GM10266 (cell line): Measurements from ENCODE around the gene PLCL2.

Experiments
- DNase-seq: peaks from one replicate; pipeline ENCODE4 v3.0.0; 2012; ENCODE audit errors: extremely low spot score
- TF ChIP-seq, protein P1 (sequence below): IDR thresholded peaks from 2 replicates; pipeline ENCODE4 v1.5.1; 2012; ENCODE audit warnings: mild to moderate bottlenecking, low read depth; ENCODE audit not compliant: control insufficient read depth, insufficient read depth; ENCODE audit errors: missing control alignments

Gene PLCL2

DNA sequence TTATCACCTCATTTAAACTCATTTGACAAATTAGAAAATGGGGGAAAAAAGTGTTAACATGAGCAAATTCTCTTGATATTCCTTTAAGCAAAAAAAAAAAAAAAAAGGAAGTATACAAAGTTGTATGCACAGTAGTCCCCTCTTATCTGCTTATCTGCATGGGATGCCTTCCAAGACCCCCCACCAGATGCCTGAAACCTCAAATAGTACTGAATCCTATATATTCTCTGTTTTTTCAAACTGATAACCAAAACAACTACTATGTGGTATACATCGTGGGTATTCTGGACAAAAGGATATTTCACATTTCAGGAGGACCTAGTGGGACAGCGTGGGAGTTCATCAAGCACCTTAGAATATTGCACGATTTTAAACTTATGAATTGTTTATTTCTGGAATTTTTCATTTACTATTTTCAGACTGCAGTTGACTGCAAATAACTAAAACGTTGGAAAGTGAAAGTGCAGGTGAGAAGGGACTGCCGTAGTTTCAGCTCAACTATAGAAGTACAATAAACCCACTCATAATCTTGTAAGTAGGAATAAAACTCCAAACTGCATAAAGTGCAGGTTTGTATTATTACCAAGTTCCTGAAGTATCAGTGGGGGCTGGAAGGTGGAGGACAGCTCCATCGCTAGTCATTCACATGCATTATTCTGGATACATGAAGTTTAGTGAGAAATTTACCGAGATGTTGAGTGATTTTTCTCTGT lies 43.6 kb upstream of the PLCL2 start:
- no peak for DNase-seq
- TF ChIP-seq, protein P1, sequence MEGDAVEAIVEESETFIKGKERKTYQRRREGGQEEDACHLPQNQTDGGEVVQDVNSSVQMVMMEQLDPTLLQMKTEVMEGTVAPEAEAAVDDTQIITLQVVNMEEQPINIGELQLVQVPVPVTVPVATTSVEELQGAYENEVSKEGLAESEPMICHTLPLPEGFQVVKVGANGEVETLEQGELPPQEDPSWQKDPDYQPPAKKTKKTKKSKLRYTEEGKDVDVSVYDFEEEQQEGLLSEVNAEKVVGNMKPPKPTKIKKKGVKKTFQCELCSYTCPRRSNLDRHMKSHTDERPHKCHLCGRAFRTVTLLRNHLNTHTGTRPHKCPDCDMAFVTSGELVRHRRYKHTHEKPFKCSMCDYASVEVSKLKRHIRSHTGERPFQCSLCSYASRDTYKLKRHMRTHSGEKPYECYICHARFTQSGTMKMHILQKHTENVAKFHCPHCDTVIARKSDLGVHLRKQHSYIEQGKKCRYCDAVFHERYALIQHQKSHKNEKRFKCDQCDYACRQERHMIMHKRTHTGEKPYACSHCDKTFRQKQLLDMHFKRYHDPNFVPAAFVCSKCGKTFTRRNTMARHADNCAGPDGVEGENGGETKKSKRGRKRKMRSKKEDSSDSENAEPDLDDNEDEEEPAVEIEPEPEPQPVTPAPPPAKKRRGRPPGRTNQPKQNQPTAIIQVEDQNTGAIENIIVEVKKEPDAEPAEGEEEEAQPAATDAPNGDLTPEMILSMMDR: no peak

GRCh38 chr3:16841904-16842271 lies 42.9 kb upstream of the PLCL2 start:
- DNase-seq: peak; percentile 38
- TF ChIP-seq, protein P1: no peak

DNA sequence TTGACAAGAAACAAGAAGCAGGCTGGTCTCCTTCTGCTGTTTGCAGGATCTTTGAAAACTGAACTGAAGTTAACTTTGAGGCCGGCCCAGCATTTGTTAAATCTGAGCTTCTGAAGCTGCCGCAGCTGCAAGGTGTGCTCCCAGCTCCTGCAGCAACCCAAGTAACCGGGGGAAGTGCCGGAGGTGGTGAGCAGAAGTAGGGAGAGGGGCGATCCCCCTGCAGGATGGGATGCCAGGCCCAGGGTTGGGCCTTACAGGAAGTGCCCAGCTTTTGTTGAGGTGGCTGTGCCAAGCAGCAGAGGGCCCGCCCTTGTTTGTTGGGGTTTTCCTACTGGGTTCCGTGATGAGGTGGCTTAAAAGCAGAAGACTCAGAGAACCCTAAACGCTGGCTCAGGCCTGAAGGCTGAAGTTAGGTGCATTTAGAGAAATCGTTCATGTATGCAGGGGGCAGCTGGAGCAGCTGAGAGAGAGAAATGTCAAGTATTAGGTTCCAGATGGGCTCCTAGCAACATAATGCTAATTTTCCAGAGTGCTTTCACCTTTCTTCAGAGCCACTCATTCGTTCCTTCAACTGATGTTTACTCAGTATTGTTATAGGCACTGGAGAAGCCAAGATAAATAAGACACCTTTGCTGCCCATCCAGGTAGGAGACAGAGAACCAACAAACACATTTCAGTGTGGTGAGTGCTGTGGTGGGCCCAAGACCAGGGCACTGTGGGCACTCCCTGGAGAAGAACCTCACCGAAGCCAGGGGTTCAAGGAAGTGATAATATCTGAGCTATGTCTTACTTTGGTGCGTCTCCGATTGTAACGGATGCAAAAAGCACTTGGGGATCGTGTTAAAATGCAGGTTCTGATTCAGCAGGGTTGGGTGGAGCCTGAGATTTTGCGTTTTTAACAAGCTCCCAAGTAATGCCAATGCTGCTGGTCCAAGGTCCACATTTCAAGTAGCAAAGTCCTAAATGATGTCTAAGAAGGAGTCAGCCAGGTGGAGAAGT lies 42.2 kb upstream of the PLCL2 start:
- DNase-seq: peak; percentile 23
- TF ChIP-seq, protein P1: no peak

- TF ChIP-seq, protein P1: no peak
- no peak for DNase-seq
These were observed 40.5 kb upstream of the PLCL2 start for GRCh38 chr3:16844222-16844621.

- TF ChIP-seq, protein P1: no peak
- no peak for DNase-seq
These were observed 40.0 kb upstream of the PLCL2 start for GRCh38 chr3:16844791-16845190.

GRCh38 chr3:16846373-16847080 lies 38.2 kb upstream of the PLCL2 start:
- TF ChIP-seq, protein P1: no peak
- no peak for DNase-seq

DNA sequence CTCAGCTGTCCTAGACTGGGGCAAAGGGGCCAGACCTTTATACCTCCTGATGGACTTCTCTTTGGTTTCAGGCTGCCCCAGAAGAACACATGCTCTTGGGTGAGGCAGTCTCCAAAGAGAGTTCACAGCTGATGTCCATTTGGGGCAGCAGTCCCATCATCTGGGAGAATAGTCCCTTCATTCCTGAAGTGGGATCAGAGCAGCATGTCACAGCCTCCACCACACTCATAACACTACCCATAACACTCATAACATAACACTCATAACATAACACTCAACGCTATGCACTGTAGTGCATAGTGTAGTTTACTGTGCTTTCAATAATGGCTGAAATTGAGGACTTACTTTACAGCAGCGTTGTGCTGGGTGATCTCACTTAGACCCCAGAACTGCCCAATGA lies 36.7 kb upstream of the PLCL2 start:
- DNase-seq: no peak
- TF ChIP-seq, protein P1: no peak
